ENCODE measurements around the gene SCARF2.

SCARF2 gene

DNA sequence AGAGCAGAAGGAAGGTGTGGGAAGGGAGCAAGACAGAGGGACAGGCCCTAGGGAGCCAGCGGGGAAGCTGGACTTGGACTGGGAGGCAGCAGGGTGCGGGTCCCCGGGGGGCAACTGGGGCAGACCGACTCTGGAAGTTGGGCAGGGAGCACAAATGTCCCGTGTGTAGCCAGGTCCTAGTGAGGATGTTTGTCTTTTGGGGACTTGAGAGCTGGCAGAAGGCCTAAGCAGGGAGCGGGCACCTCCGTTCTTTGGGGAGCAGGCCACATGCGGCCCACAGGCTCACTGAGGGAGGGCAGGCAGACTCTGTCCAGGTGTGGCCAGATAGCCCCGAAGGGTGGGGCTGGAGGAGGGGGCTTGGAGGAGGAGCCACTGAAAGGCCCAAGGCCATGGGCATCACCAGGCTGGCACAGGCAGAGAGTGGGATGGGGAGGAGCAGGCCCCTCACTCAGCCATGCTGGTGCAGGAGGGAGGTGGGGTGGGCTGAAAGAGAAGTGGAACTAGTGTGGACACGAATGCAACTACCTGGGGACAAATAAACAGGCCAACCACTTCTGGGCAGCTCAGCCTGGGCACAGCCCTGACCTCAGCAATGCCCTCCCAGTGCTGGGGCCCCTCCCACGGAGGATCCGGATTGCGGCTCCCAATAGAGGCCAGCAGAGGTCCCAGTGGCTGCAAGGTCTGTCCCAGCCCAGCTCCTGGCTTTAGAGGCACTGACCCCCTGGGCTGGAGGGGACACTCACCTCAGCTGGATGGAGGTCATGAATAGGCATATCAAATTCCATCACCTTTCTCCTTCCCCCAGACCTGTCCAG lies 1.3 kb upstream of the SCARF2 start:
- DNase-seq = no peak

GRCh38 chr22:20438427-20438677 lies 727 bp upstream of the SCARF2 start:
- no peak for DNase-seq

- no peak for DNase-seq
Measured at GRCh38 chr22:20436768-20437612, 635 bp downstream of the SCARF2 start.

DNA sequence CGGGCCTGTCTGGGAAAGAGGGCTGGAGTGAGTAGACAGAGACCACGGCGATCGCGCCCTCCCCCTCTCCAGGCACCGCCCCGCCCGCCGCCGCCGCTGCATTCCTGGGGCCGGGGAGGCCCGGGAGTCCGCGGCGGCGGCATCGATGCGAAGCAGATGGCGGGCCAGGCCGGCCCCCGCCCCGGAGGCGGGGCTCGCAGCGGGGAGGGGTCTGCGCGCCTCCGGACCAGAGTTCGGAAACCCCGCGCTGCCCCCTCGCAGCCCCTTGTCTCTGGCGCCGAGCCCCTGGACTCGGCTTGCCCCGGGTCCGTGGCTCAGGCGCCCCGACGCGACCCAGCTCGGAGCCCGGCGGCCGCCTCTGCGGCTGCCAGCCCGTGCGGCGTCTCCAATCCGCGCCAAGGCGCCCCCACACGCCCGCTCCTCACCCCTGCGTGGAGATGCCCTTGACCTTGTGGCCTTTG lies 1.3 kb downstream of the SCARF2 start:
- DNase-seq = no peak

GRCh38 chr22:20435436-20436306 lies 2.0 kb downstream of the SCARF2 start:
- no peak for DNase-seq

- DNase-seq = no peak
Measured at GRCh38 chr22:20434773-20435172, 2.9 kb downstream of the SCARF2 start.

- no peak for DNase-seq
Measured at GRCh38 chr22:20434264-20434751, 3.3 kb downstream of the SCARF2 start.

- no peak for DNase-seq
Measured at GRCh38 chr22:20433686-20434241, 3.9 kb downstream of the SCARF2 start.

DNA sequence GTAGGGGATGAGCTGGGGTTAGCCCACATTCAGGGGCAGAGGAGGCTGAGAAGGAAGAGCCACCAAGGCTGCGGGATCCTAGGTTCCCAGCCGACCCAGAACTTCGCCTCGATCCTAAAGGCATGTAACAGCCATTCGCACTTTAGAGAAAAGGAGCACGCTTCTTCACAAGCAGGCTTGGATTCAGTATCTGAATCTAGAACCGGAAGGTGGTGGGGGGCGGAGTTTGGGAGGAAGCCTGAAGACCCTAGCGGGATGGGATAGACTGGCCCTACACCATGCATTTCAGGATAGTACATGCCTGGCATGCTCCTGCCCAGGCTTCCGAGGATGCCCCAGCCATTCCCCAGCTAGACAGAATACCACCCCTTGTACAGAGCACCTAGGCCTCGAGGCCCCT lies 4.4 kb downstream of the SCARF2 start:
- DNase-seq = no peak

GRCh38 chr22:20432244-20432686 lies 5.4 kb downstream of the SCARF2 start:
- no peak for DNase-seq

DNA sequence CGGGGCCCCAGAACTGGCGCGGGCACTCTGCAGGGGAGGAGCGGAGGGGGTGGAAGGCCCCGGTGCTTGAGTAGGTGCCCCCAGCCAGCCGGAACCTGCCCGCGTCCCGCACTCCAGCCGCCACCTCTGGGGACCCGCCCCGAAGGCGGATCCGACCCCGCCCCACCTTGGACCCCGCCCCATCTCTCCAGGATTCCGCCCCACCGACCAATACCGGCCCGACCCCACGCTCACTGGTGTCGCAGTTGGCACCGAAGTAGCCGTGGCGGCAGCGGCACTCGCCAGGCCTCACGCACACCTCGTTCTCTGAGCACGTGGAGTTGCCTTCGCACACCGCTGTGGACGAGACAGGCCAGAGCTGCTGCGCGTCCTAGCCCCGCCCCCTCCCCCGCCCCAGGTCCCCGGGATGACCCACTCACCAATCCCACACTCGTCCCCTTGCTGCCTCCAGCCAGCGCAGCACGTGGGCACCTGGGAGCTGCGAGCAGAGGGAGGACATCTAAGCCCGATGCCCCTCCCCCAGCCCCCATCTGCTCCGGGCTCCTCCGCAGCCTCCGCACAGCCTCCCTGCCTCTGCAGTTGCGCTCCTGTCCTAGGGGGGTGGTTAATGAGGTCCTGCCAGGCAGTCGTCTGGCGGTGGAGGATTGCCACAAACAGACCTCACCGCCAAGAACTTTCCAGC lies 6.0 kb downstream of the SCARF2 start:
- DNase-seq = no peak

DNA sequence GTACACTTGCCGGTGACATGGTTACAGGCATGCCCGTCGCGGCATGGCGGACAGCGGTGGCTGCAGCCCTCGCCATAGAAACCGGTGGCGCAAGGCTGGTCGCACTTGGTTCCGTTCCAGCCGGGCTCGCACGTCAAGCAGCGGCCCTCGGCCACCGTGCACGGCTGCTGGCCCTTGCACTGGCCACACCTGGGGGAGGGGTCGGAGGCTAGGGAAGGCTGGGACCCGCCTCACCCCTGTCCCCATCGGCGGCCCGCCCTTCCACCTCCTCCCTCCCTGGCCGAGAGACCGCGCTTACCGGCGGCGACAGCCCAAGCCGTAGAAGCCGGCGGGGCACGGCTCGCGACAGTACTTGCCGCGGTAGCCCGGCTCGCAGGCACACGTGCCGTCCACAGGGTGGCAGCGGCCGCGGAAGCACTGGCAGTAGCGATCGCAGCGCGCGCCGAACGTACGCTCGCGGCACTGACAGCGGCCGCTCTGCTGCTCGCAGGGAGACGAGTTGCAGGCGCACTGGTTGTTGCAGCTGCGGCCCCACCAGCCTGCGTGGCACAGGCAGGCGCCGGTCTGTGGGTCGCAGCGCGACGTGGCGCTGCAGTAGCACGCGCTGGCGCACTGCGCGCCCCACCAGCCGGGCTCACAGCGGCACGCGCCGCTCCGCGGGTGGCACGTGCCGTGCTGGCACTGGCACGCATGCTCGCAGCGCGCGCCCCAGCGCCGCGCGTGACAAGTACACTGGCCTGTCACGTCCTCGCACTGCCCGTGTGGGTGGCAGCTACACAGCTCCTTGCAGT lies 6.7 kb downstream of the SCARF2 start:
- peak; percentile 59 for DNase-seq

DNA sequence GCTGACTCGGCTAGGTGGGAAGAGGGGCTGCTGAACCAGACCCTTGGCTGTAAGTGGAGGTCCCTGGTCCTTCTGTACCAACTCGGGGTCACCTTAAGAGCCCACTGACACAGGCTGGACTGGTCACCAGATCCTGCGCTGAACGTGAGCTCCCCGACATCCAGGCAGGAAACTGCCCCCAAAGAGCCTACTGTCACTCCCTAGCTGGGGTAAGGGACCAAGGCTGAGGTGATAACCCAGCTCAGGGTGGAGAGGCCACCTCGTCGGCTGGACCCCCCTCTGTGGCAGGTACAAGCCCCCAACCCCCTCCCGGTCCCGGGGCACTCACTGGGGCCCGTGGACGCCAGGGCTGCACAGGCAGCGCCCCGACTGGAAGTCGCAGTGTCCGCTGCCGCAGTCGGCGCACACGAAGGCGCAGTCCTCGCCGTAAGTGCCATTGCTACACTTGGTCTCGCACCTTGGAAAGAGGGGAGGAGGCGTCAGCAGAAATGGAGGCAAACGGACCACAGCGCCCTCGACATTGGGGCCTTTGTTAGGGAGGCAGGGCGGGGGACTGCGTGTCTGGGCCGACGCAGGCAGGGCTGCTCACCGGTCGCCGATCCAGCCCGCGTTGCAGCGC lies 7.4 kb downstream of the SCARF2 start:
- DNase-seq = no peak

DNA sequence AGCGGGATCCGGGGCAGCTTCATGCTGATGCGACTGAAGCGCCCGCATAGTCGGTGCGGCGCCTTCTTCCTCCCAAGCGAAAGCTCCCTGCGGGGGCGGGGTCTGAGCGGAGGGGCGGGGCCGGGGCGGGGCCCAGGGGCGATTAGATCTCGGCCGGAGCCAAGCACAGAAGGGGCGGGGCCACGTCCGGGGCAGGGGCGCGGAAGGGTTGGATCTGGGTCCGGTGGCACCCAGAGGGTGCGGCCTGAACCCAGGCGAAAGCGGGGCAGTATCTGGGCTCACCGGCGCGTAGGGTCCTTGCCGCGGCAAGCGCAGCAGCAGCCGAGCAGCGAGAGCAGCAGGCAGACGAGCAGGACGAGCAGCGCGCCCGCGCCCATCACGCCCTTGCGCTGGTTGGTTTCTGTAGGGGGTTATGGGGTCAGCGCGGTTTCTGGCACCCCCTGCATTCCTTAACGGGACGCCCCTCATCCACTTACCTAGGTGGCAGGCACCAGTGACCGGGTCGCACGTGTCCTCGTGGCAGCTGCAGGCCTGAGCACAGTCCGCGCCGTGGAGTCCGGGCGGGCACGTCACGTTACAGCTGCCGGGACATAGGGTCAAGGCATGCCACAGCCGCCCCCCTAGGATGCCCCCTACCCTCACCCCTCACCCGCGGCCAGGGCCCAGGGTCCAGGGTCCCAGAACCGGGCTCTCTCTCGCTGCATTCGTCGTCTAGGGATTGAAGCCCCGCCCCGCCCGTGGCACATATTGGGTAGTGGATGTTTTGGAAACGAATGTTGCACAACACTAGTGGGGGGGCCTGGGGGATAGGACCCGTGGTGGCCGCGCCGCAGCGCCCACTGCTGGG lies 8.1 kb downstream of the SCARF2 start:
- peak; percentile 77 for DNase-seq

GRCh38 chr22:20428496-20429253 lies 8.9 kb downstream of the SCARF2 start:
- no peak for DNase-seq

DNA sequence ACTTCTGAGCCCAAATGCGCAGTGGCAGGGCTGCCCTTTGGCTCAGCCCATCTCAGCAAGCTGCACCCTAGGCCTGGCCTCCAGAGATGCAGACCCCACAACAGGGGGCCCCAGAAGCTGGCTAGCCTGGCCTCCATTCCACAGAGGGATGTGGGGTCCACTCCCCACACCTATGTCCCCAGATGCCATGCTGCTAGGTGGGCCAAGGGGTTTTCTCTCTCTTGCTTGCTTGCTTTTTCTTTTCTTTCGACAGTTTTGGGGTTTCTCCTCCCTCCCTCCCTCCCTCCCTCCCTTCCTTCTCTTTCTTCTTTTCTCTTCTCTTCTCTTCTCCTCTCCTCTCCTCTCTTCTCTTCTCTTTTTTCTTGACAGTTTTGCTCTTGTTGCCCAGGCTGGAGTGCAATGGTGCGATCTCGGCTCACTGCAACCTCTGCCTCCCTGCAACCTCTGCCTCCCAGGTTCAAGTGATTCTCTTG lies 9.6 kb downstream of the SCARF2 start:
- no peak for DNase-seq

DNA sequence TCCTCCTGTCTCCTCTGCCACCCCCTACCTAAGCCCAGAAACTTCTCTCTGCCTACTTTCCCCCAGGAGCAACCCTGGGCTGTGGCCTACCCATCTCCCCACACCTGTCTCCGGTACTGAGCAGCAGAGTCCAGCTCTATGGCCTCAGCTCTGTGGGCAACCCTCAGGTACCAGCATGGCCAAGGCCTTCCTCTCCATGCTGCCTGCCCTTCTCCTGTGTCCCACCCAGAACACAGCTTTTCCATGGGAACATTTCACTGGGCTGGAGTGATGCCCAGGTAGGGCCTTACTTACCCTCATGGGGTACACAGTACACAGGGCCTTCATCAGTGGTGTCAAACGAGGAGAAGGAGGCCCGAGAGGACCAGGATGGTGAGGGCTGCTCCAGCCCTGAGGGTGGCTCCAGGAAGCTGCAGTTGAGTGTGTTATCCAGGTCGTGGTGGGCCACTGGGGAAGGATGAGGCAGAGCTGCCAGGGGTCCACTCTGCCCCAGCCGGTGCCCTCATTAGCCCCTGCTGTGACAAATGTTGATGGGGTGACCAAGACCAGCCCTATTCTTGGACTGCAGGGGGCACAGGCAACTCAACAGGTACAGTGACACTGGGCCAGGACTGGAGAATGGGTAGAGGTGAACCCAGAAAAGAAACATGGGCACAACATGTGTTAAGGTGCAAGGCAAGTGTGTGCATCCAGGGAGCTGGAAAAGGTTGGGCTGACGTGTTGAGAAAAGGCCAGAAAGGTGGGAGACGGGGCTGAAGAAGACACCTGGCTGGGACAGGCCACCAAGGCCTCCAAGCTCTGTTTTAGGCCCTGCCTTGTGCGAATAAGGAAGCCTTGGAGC lies 10.3 kb downstream of the SCARF2 start:
- DNase-seq = no peak

DNA sequence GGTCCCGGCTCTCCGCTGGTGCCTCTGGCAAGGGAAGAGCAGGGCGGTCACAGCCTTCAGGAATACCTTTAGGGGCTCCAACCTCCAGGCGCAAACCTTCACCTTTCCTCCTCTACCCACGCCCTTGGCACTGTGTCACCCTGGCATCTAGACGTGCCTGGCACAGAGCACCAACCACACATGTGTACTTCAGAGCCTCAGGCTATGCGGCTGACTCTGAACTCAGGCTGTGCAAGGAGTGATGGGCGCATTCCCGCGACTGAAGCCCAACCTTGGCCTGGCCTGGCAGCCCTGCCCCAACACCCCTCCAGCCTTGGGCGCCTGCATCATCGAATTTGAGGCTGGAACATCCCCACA lies 11.4 kb downstream of the SCARF2 start:
- DNase-seq = no peak
